A673 (cell line): ENCODE data around the gene TMOD1.

Source experiments
- CTCF ChIP-seq: fragments of 300-800, 200-600 bp; sonication (generic); conservative IDR thresholded peaks from 2 replicates; pipeline ENCODE4 v1.5.1; 2017; ENCODE audit warnings: low read depth, mild to moderate bottlenecking, antibody characterized with exemption, low read length, moderate library complexity, mixed read lengths
- EZH2 ChIP-seq: fragments of 200-600 bp; sonication (generic); IDR thresholded peaks from 2 replicates; pipeline ENCODE4 v1.6.1; 2017; ENCODE audit warnings: borderline replicate concordance, low read depth, mild to moderate bottlenecking, mixed read lengths, antibody characterized with exemption, low read length; ENCODE audit not compliant: poor library complexity, severe bottlenecking

- TF ChIP-seq EZH2 (no peak), CTCF (no peak)
Observed at GRCh38 chr9:97514531-97514930, 13.1 kb downstream of the TMOD1 start.
